Measurements from ENCODE around the gene TMPRSS13.
A peak's percentile ranks its signal among the peaks of the same experiment; 100 is the strongest.

The TMPRSS13 gene

GRCh38 chr11:117909611-117910382 is 19.4 kb downstream of the TMPRSS13 start:
- Histone ChIP-seq H3K4me1 (ENCODE audit: insufficient read depth, poor library complexity, severe bottlenecking) (peaks cover 9% of the 10 kb centered on the region), H3K4me3 (ENCODE audit: severe bottlenecking) (no peak overlapping the region), H3K27ac (ENCODE audit: poor library complexity, severe bottlenecking) (no peak overlapping the region), H3K36me3 (ENCODE audit: low read depth) (no peaks in the 10 kb centered on the region), H3K9me3 (ENCODE audit: severe bottlenecking) (no peaks in the 10 kb centered on the region), H3K27me3 (ENCODE audit: insufficient read depth, poor library complexity, severe bottlenecking) (no peaks in the 10 kb centered on the region)
- no peak for ATAC-seq (ENCODE audit: low read depth)
- TF ChIP-seq CTCF (IDR thresholded peaks at IDR 0.05; ENCODE audit: poor library complexity, severe bottlenecking) = no peak
- peak; percentile 50 for DNase-seq (ENCODE audit: low spot score)

GRCh38 chr11:117908959-117909610 is 20.1 kb downstream of the TMPRSS13 start:
- no peaks in the 10 kb centered on the region for H3K36me3 ChIP-seq (ENCODE audit: low read depth)
- DNase-seq (ENCODE audit: low spot score) (peak; percentile 12), ATAC-seq (ENCODE audit: low read depth) (no peak)
- no peak overlapping the region for H3K27ac ChIP-seq (ENCODE audit: poor library complexity, severe bottlenecking)
- H3K9me3 ChIP-seq (ENCODE audit: severe bottlenecking) = no peaks in the 10 kb centered on the region
- H3K4me3 ChIP-seq (ENCODE audit: severe bottlenecking) = no peak overlapping the region
- no peak for TF ChIP-seq CTCF (IDR thresholded peaks at IDR 0.05; ENCODE audit: poor library complexity, severe bottlenecking)
- H3K27me3 ChIP-seq (ENCODE audit: insufficient read depth, poor library complexity, severe bottlenecking) = no peaks in the 10 kb centered on the region
- peaks cover 9% of the 10 kb centered on the region for H3K4me1 ChIP-seq (ENCODE audit: insufficient read depth, poor library complexity, severe bottlenecking)

- Histone ChIP-seq H3K27me3 (ENCODE audit: insufficient read depth, poor library complexity, severe bottlenecking) (no peaks in the 10 kb centered on the region), H3K36me3 (ENCODE audit: low read depth) (no peaks in the 10 kb centered on the region), H3K4me3 (ENCODE audit: severe bottlenecking) (peak overlapping the region; percentile 27), H3K9me3 (ENCODE audit: severe bottlenecking) (no peaks in the 10 kb centered on the region), H3K4me1 (ENCODE audit: insufficient read depth, poor library complexity, severe bottlenecking) (peaks cover 9% of the 10 kb centered on the region), H3K27ac (ENCODE audit: poor library complexity, severe bottlenecking) (no peak overlapping the region)
- DNase-seq (ENCODE audit: low spot score) (peak; percentile 32), ATAC-seq (ENCODE audit: low read depth) (no peak)
- TF ChIP-seq CTCF (IDR thresholded peaks at IDR 0.05; ENCODE audit: poor library complexity, severe bottlenecking) = no peak
These were observed 20.9 kb downstream of the TMPRSS13 start for GRCh38 chr11:117908109-117908895.

GRCh38 chr11:117907276-117908108 is 21.7 kb downstream of the TMPRSS13 start:
- Histone ChIP-seq H3K27me3 (ENCODE audit: insufficient read depth, poor library complexity, severe bottlenecking) (no peaks in the 10 kb centered on the region), H3K36me3 (ENCODE audit: low read depth) (no peaks in the 10 kb centered on the region), H3K4me3 (ENCODE audit: severe bottlenecking) (peak overlapping the region; percentile 27), H3K27ac (ENCODE audit: poor library complexity, severe bottlenecking) (peak overlapping the region; percentile 38), H3K9me3 (ENCODE audit: severe bottlenecking) (no peaks in the 10 kb centered on the region), H3K4me1 (ENCODE audit: insufficient read depth, poor library complexity, severe bottlenecking) (peaks cover 9% of the 10 kb centered on the region)
- ATAC-seq (ENCODE audit: low read depth) (peak; percentile 99), DNase-seq (ENCODE audit: low spot score) (peak; percentile 89)
- TF ChIP-seq CTCF (IDR thresholded peaks at IDR 0.05; ENCODE audit: poor library complexity, severe bottlenecking) = no peak

Measured in RWPE2 (cell line).